Skeletal muscle tissue (tissue), 4 donors: Measurements from ENCODE around the gene TBC1D12. TPM values are rescaled to one million over a fixed set of nuclear protein-coding genes. Genes with fewer than 3 reads are reported as not detected.

Experiments
- H3K27ac ChIP-seq: one replicate; pipeline ENCODE4 v1.7.0; 2013; ENCODE audit warnings: mild to moderate bottlenecking, low read depth, low read length, inconsistent platforms
- H3K27me3 ChIP-seq, 3 donors: one replicate each; pipeline ENCODE4 v1.7.0; 2013; ENCODE audit warnings: low read length in 3 of 3; ENCODE audit not compliant: control insufficient read depth in 3 of 3, insufficient read depth in 3 of 3
- H3K36me3 ChIP-seq, 3 donors: one replicate each; pipeline ENCODE4 v1.7.0; 2013; ENCODE audit warnings: low read length in 3 of 3; ENCODE audit not compliant: control insufficient read depth in 3 of 3, insufficient read depth in 3 of 3
- H3K4me1 ChIP-seq, 3 donors: one replicate each; pipeline ENCODE4 v1.7.0; 2013; ENCODE audit warnings: low read length in 3 of 3, mild to moderate bottlenecking in 3 of 3; ENCODE audit not compliant: control insufficient read depth in 3 of 3, insufficient read depth in 3 of 3
- H3K4me3 ChIP-seq, 3 donors: one replicate each; pipeline ENCODE4 v1.7.0; 2013; ENCODE audit warnings: low read length in 3 of 3
- H3K9ac ChIP-seq, 3 donors: one replicate each; pipeline ENCODE4 v1.7.0; 2013; ENCODE audit warnings: low read length in 3 of 3, mild to moderate bottlenecking in 3 of 3, moderate library complexity in 2 of 3, low read depth in 1 of 3
- H3K9me3 ChIP-seq, 3 donors: one replicate each; pipeline ENCODE4 v1.7.0; 2013; ENCODE audit warnings: low read length in 3 of 3; ENCODE audit not compliant: control insufficient read depth in 3 of 3
- total RNA-seq: library from RNA; depleted of rRNA; stranded (reverse); fragments of >200 nt; gene quantifications from one replicate; pipeline ENCODE4 v1.2.3, GENCODE V29; 2014
- donor health status: Osteomylitis.

The TBC1D12 gene
- total RNA-seq, 1 donor from 2014 or later, result 17.7 TPM

GRCh38 chr10:94481410-94481809, 79.1 kb downstream of the TBC1D12 start:
- no peak overlapping the region for H3K4me3 ChIP-seq
- no peaks in the 10 kb centered on the region for H3K27me3 ChIP-seq
- H3K9me3 ChIP-seq, result no peaks in the 10 kb centered on the region
- no peak overlapping the region for H3K9ac ChIP-seq
- H3K36me3 ChIP-seq, result peaks cover 0 to 3% (median 0%) of the 10 kb centered on the region in 3 donors
- H3K4me1 ChIP-seq, result no peaks in the 10 kb centered on the region
- no peak overlapping the region for H3K27ac ChIP-seq

GRCh38 chr10:94483970-94484369, 81.6 kb downstream of the TBC1D12 start:
- no peak overlapping the region for H3K9ac ChIP-seq
- peaks cover 0 to 4% (median 3%) of the 10 kb centered on the region in 3 donors for H3K4me1 ChIP-seq
- no peak overlapping the region for H3K4me3 ChIP-seq
- H3K9me3 ChIP-seq, result no peaks in the 10 kb centered on the region
- H3K36me3 ChIP-seq, result peaks cover 0 to 3% (median 0%) of the 10 kb centered on the region in 3 donors
- no peaks in the 10 kb centered on the region for H3K27me3 ChIP-seq
- H3K27ac ChIP-seq, result no peak overlapping the region

GRCh38 chr10:94485094-94485493, 82.8 kb downstream of the TBC1D12 start:
- no peak overlapping the region for H3K9ac ChIP-seq
- H3K36me3 ChIP-seq, result peaks cover 0 to 3% (median 0%) of the 10 kb centered on the region in 3 donors
- no peaks in the 10 kb centered on the region for H3K27me3 ChIP-seq
- no peaks in the 10 kb centered on the region for H3K9me3 ChIP-seq
- peaks cover 0 to 8% (median 6%) of the 10 kb centered on the region in 3 donors for H3K4me1 ChIP-seq
- no peak overlapping the region for H3K27ac ChIP-seq
- H3K4me3 ChIP-seq, result no peak overlapping the region

- H3K4me1 ChIP-seq, result peaks cover 0 to 8% (median 6%) of the 10 kb centered on the region in 3 donors
- peaks cover 0 to 3% (median 0%) of the 10 kb centered on the region in 3 donors for H3K36me3 ChIP-seq
- no peak overlapping the region for H3K9ac ChIP-seq
- H3K27ac ChIP-seq, result no peak overlapping the region
- H3K27me3 ChIP-seq, result no peaks in the 10 kb centered on the region
- H3K4me3 ChIP-seq, result no peak overlapping the region
- no peaks in the 10 kb centered on the region for H3K9me3 ChIP-seq
Observed at GRCh38 chr10:94487575-94487974, 85.2 kb downstream of the TBC1D12 start.

- Histone ChIP-seq H3K27ac (no peak overlapping the region), H3K9ac (no peak overlapping the region), H3K4me1 (peaks cover 0 to 8% (median 6%) of the 10 kb centered on the region in 3 donors), H3K9me3 (no peaks in the 10 kb centered on the region), H3K27me3 (no peaks in the 10 kb centered on the region), H3K36me3 (no peaks in the 10 kb centered on the region), H3K4me3 (no peak overlapping the region)
Observed at GRCh38 chr10:94489107-94489506, 86.8 kb downstream of the TBC1D12 start.

- peaks cover 0 to 8% (median 6%) of the 10 kb centered on the region in 3 donors for H3K4me1 ChIP-seq
- no peak overlapping the region for H3K4me3 ChIP-seq
- no peak overlapping the region for H3K27ac ChIP-seq
- H3K9ac ChIP-seq, result no peak overlapping the region
- H3K9me3 ChIP-seq, result no peaks in the 10 kb centered on the region
- H3K27me3 ChIP-seq, result no peaks in the 10 kb centered on the region
- H3K36me3 ChIP-seq, result no peaks in the 10 kb centered on the region
Observed at GRCh38 chr10:94489976-94490788, 87.8 kb downstream of the TBC1D12 start.

GRCh38 chr10:94490789-94491039, 88.4 kb downstream of the TBC1D12 start:
- Histone ChIP-seq H3K27ac (no peak overlapping the region), H3K27me3 (no peaks in the 10 kb centered on the region), H3K9me3 (no peaks in the 10 kb centered on the region), H3K9ac (no peak overlapping the region), H3K4me3 (no peak overlapping the region), H3K4me1 (peaks cover 0 to 8% (median 6%) of the 10 kb centered on the region in 3 donors), H3K36me3 (no peaks in the 10 kb centered on the region)

- H3K9ac ChIP-seq, result no peak overlapping the region
- H3K27me3 ChIP-seq, result no peaks in the 10 kb centered on the region
- H3K4me1 ChIP-seq, result peaks cover 0 to 8% (median 6%) of the 10 kb centered on the region in 3 donors
- H3K27ac ChIP-seq, result no peak overlapping the region
- no peak overlapping the region for H3K4me3 ChIP-seq
- H3K36me3 ChIP-seq, result no peaks in the 10 kb centered on the region
- H3K9me3 ChIP-seq, result no peaks in the 10 kb centered on the region
Observed at GRCh38 chr10:94493463-94493862, 91.1 kb downstream of the TBC1D12 start.

GRCh38 chr10:94496010-94496409, 93.7 kb downstream of the TBC1D12 start:
- H3K36me3 ChIP-seq, result no peaks in the 10 kb centered on the region
- no peaks in the 10 kb centered on the region for H3K27me3 ChIP-seq
- H3K9ac ChIP-seq, result no peak overlapping the region
- H3K9me3 ChIP-seq, result no peaks in the 10 kb centered on the region
- no peak overlapping the region for H3K4me3 ChIP-seq
- no peak overlapping the region for H3K27ac ChIP-seq
- no peaks in the 10 kb centered on the region for H3K4me1 ChIP-seq

GRCh38 chr10:94496646-94497045, 94.3 kb downstream of the TBC1D12 start:
- Histone ChIP-seq H3K36me3 (no peaks in the 10 kb centered on the region), H3K4me3 (no peak overlapping the region), H3K27me3 (no peaks in the 10 kb centered on the region), H3K4me1 (no peaks in the 10 kb centered on the region), H3K9ac (no peak overlapping the region), H3K9me3 (no peaks in the 10 kb centered on the region), H3K27ac (no peak overlapping the region)
